Activated CD4-positive, alpha-beta T cell treated with anti-CD3 and anti-CD28 coated beads, Interleukin-2, amount 50 U/mL, for 24 hours (primary cell): ENCODE results near the gene BCAP29.
"Not testable (repeated sequence)": the region's sequence is repeated elsewhere in the genome, so short reads cannot be mapped to it uniquely, and the experiment has no call there.

Experiments used
- DNase-seq, 2 donors: peaks; one replicate each; pipeline ENCODE4 v3.0.0-alpha.2; 2020; ENCODE audit warnings: low read depth in 1 of 2, low spot score in 1 of 2

BCAP29 gene

GRCh38 chr7:107579885-107580715, at the start of gene BCAP29:
BCAP29 (plus strand) TSS chr7:107580246; CDS start chr7:107580773, 527 bp downstream.
- DNase-seq = peak; percentile 44 to 52

GRCh38 chr7:107530751-107531150, 49.3 kb upstream of the BCAP29 start:
- no peak for DNase-seq

- no peak for DNase-seq
These were observed 45.9 kb upstream of the BCAP29 start for GRCh38 chr7:107534139-107534538.

- DNase-seq = not testable (repeated sequence)
These were observed 42.8 kb upstream of the BCAP29 start for GRCh38 chr7:107537228-107537627.

GRCh38 chr7:107538001-107538400, 42.0 kb upstream of the BCAP29 start:
- DNase-seq = no peak

GRCh38 chr7:107543338-107543993, 36.6 kb upstream of the BCAP29 start:
- DNase-seq = no peak

- no peak for DNase-seq
These were observed 35.0 kb upstream of the BCAP29 start for GRCh38 chr7:107544848-107545591.

- DNase-seq = no peak
These were observed 28.1 kb upstream of the BCAP29 start for GRCh38 chr7:107551936-107552335.

- no peak for DNase-seq
These were observed 24.2 kb upstream of the BCAP29 start for GRCh38 chr7:107555893-107556292.

- no peak for DNase-seq
These were observed 20.2 kb upstream of the BCAP29 start for GRCh38 chr7:107559864-107560263.

- no peak for DNase-seq
These were observed 19.0 kb upstream of the BCAP29 start for GRCh38 chr7:107560898-107561516.

- DNase-seq = no peak
These were observed 16.8 kb upstream of the BCAP29 start for GRCh38 chr7:107563081-107563774.

GRCh38 chr7:107563775-107564552, 16.1 kb upstream of the BCAP29 start, which contains the start of the genes COG5 and DUS4L:
COG5 (minus strand) TSS chr7:107563920; CDS start chr7:107563896, 24 bp downstream.
DUS4L (plus strand) TSS chr7:107563971; CDS start chr7:107567071, 3,100 bp downstream.
- peak; percentile 78 to 82 for DNase-seq

GRCh38 chr7:107564553-107565298, 15.3 kb upstream of the BCAP29 start:
- no peak for DNase-seq

GRCh38 chr7:107570298-107570697, 9.7 kb upstream of the BCAP29 start:
- DNase-seq = no peak

GRCh38 chr7:107573537-107573936, 6.5 kb upstream of the BCAP29 start:
- DNase-seq = no peak

GRCh38 chr7:107579554-107579884, 527 bp upstream of the BCAP29 start:
- DNase-seq = no peak

- DNase-seq = no peak
These were observed 804 bp downstream of the BCAP29 start for GRCh38 chr7:107580716-107581383.
